ENCODE measurements around the gene HSD11B1L.
"Not testable (repeated sequence)": the region's sequence is repeated elsewhere in the genome, so short reads cannot be mapped to it uniquely, and the experiment has no call there.

Gene HSD11B1L

DNA sequence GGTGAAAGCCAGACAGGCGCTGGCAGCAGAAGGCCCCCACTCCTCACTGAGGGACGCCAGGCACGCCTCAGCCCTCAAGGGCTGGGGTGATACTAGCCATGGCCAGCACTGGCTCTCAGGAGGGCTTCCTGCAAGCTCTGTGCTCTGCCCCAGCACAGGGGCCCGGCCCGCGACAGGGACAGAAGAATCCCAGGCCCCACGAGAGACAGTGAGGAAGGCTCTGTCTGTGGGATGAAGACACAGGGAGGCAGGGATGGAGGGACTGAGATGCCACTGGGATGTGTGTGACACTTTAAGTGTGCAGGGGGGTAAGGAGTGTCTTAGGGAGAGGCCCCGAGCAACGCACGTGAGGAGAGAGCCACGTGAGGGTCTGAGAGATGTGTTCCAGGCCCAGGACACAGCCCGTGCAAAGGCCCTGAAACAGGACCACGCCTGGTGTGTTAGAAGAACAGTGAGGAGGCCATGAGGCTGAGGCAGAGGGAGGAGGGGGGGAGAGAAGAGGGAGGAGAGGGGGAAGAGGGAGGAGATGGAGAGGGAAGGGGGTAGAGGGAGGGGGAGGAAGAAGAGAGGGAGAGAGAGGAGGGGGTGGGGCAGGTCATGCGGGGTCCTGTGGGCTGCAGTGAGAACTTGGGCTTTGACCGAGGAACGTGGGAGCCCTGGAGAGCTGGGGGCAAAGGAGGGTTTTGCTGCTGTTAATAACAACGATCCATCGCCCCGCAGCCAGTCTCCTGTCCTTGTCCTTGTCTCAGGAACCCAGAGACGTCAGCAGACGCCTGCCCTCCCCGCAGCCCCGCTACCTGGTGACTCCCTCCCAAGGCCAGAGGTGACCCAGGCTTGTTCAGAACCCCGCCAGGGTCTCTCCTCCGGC lies 16.4 kb downstream of the HSD11B1L start:
- Histone ChIP-seq H3K36me3 (ENCODE audit: insufficient read depth, insufficient read length, low read length) (peaks cover 86% of the 10 kb centered on the region), H3K9me3 (ENCODE audit: insufficient read depth, low read length) (peaks cover 12% of the 10 kb centered on the region; the same call in 1 of the 2 replicates), H3K27me3 (ENCODE audit: insufficient read depth, insufficient read length) (no peaks in the 10 kb centered on the region), H3K4me1 (ENCODE audit: insufficient read depth, insufficient read length) (peaks cover 19% of the 10 kb centered on the region), H3K4me3 (ENCODE audit: insufficient read length, low read depth) (no peak overlapping the region), H3K9ac (ENCODE audit: insufficient read length, low read depth) (peak overlapping the region; percentile 17)
- no peak for TF ChIP-seq YY1 (IDR thresholded peaks at IDR 0.05; ENCODE audit: insufficient read depth, insufficient read length)
- no peak for TF ChIP-seq SUZ12 (IDR thresholded peaks at IDR 0.05; ENCODE audit: extremely low read depth, insufficient read depth, insufficient read length)
- DNase-seq (ENCODE audit: low read depth, low spot score), result no peak

GRCh38 chr19:5697890-5698634 lies 17.2 kb downstream of the HSD11B1L start:
- no peak overlapping the region for H3K4me3 ChIP-seq (ENCODE audit: insufficient read length, low read depth)
- TF ChIP-seq SUZ12 (IDR thresholded peaks at IDR 0.05; ENCODE audit: extremely low read depth, insufficient read depth, insufficient read length), result no peak
- no peak for TF ChIP-seq YY1 (IDR thresholded peaks at IDR 0.05; ENCODE audit: insufficient read depth, insufficient read length)
- no peak for TF ChIP-seq ZNF274 (IDR thresholded peaks at IDR 0.05; ENCODE audit: low read depth, low read length)
- peaks cover 14% of the 10 kb centered on the region for H3K4me1 ChIP-seq (ENCODE audit: insufficient read depth, insufficient read length)
- H3K9me3 ChIP-seq (ENCODE audit: insufficient read depth, low read length), result peaks cover 13% of the 10 kb centered on the region; the same call in 1 of the 2 replicates
- H3K36me3 ChIP-seq (ENCODE audit: insufficient read depth, insufficient read length, low read length), result peaks cover 79% of the 10 kb centered on the region
- no peak overlapping the region for H3K9ac ChIP-seq (ENCODE audit: insufficient read length, low read depth)
- H3K27me3 ChIP-seq (ENCODE audit: insufficient read depth, insufficient read length), result no peaks in the 10 kb centered on the region
- no peak for DNase-seq (ENCODE audit: low read depth, low spot score)

DNA sequence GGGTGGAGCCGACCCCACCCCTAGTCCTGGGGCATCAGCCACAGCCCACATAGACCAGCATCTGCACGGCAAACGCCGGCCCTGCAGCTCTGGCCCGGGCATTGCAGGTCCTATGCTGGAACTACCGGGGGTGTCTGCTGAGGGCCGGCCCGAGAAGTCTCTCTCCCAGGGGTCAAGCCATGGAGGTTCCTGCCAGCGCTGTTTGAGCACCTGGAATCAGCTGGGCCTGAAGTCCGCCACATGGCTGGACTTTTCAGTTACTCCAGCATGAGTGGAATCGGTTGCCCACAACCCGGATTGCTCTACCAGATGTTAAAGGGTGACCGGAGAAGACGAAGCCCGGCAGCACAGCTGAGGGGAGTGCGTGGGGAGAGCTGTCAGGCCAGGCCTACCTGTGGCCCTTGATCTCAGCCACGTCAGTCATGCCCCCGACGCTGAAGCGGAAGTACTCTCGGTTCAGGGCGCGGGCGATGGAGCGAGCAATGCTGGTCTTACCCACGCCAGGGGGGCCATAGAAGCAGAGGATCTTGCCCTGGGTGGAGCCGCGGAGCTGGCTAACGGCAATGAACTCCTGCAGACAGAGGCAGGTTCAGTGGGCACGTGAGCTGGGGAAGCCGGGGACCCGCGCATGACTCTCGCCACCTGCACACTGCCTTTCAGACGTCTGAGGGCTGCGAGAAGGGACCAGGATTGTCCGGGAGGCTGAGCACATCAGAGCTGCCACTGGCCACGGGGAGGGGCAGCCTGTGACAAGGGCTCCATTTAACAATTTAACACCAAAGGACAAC lies 18.0 kb downstream of the HSD11B1L start:
- H3K9me3 ChIP-seq (ENCODE audit: insufficient read depth, low read length), result peaks cover 21% of the 10 kb centered on the region; the same call in 1 of the 2 replicates
- no peaks in the 10 kb centered on the region for H3K27me3 ChIP-seq (ENCODE audit: insufficient read depth, insufficient read length)
- H3K9ac ChIP-seq (ENCODE audit: insufficient read length, low read depth), result no peak overlapping the region
- no peak overlapping the region for H3K4me3 ChIP-seq (ENCODE audit: insufficient read length, low read depth)
- no peak for DNase-seq (ENCODE audit: low read depth, low spot score)
- peaks cover 7% of the 10 kb centered on the region for H3K4me1 ChIP-seq (ENCODE audit: insufficient read depth, insufficient read length)
- no peak for TF ChIP-seq ZNF274 (IDR thresholded peaks at IDR 0.05; ENCODE audit: low read depth, low read length)
- no peak for TF ChIP-seq YY1 (IDR thresholded peaks at IDR 0.05; ENCODE audit: insufficient read depth, insufficient read length)
- no peak for TF ChIP-seq SUZ12 (IDR thresholded peaks at IDR 0.05; ENCODE audit: extremely low read depth, insufficient read depth, insufficient read length)
- peaks cover 79% of the 10 kb centered on the region for H3K36me3 ChIP-seq (ENCODE audit: insufficient read depth, insufficient read length, low read length)

GRCh38 chr19:5700455-5701092 lies 19.7 kb downstream of the HSD11B1L start:
- no peak overlapping the region for H3K9ac ChIP-seq (ENCODE audit: insufficient read length, low read depth)
- DNase-seq (ENCODE audit: low read depth, low spot score), result no peak
- H3K4me3 ChIP-seq (ENCODE audit: insufficient read length, low read depth), result no peak overlapping the region
- H3K36me3 ChIP-seq (ENCODE audit: insufficient read depth, insufficient read length, low read length), result peaks cover 79% of the 10 kb centered on the region
- H3K4me1 ChIP-seq (ENCODE audit: insufficient read depth, insufficient read length), result peaks cover 5% of the 10 kb centered on the region
- TF ChIP-seq ZNF274 (IDR thresholded peaks at IDR 0.05; ENCODE audit: low read depth, low read length), result no peak
- TF ChIP-seq SUZ12 (IDR thresholded peaks at IDR 0.05; ENCODE audit: extremely low read depth, insufficient read depth, insufficient read length), result no peak
- TF ChIP-seq YY1 (IDR thresholded peaks at IDR 0.05; ENCODE audit: insufficient read depth, insufficient read length), result no peak
- H3K9me3 ChIP-seq (ENCODE audit: insufficient read depth, low read length), result peaks cover 24% of the 10 kb centered on the region; the same call in 1 of the 2 replicates
- no peaks in the 10 kb centered on the region for H3K27me3 ChIP-seq (ENCODE audit: insufficient read depth, insufficient read length)

- not testable (repeated sequence) for H3K4me1 ChIP-seq (ENCODE audit: insufficient read depth, insufficient read length)
- peaks cover 78% of the 10 kb centered on the region for H3K36me3 ChIP-seq (ENCODE audit: insufficient read depth, insufficient read length, low read length)
Observed at GRCh38 chr19:5702053-5702410, 21.2 kb downstream of the HSD11B1L start.

DNA sequence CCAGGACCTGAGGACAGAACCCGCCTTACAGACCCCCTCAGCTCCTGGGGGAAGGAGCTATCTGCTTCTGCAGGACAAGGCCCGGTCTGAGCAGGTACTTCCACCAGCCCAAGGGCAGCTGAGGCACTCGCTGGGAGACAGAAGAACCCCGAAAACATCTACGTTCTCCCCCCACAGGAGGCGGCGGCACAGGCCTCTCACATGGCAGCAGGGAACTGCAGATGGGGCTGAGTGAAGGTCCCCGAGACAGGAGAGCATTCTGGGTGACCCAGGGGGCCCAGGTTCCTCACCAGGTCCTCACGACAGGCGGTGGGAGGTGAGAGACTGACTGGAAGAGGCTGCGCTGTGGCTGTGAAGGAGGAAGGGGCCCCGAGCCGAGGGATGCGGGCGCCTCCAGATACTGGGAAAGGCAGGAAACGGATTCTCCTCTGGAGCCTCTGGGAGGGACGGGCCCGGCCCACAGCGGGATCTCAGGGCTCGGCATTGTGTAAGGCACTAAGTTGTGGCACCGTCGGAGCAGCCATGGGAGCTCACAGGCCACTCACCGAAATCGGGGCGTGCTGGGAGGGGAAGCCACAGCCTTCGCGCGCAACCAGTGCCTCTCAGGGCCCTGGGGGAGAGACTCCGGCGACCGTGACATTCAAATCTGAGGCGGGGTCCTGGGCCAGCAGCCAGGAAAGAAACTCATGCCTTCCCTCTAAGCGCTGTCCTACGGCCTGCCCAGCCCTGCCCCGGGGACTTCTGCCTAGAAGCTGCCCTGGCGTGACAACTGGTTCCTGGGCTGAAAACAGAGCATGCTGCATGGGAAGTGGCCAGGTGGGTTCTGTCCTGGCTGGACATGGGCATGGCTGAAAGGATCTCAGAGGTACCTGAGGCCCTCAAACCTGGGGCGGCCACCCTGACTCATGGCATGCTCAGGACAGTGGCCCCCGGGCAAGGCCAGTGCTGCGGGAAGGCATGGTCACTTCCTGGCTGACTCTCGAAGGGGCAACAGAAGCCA lies 23.3 kb downstream of the HSD11B1L start:
- no peak for TF ChIP-seq ZNF274 (IDR thresholded peaks at IDR 0.05; ENCODE audit: low read depth, low read length)
- TF ChIP-seq SUZ12 (IDR thresholded peaks at IDR 0.05; ENCODE audit: extremely low read depth, insufficient read depth, insufficient read length), result no peak
- TF ChIP-seq YY1 (IDR thresholded peaks at IDR 0.05; ENCODE audit: insufficient read depth, insufficient read length), result no peak
- H3K4me3 ChIP-seq (ENCODE audit: insufficient read length, low read depth), result no peak overlapping the region
- no peaks in the 10 kb centered on the region for H3K27me3 ChIP-seq (ENCODE audit: insufficient read depth, insufficient read length)
- peaks cover 24% of the 10 kb centered on the region; the same call in 1 of the 2 replicates for H3K9me3 ChIP-seq (ENCODE audit: insufficient read depth, low read length)
- H3K9ac ChIP-seq (ENCODE audit: insufficient read length, low read depth), result no peak overlapping the region
- no peak for DNase-seq (ENCODE audit: low read depth, low spot score)
- peaks cover 81% of the 10 kb centered on the region for H3K36me3 ChIP-seq (ENCODE audit: insufficient read depth, insufficient read length, low read length)
- H3K4me1 ChIP-seq (ENCODE audit: insufficient read depth, insufficient read length), result no peaks in the 10 kb centered on the region

More at GRCh38 chr19:5702053-5702410, 21.2 kb downstream of the HSD11B1L start:
- H3K27me3 ChIP-seq (ENCODE audit: insufficient read depth, insufficient read length); H3K4me3 ChIP-seq (ENCODE audit: insufficient read length, low read depth); DNase-seq (ENCODE audit: low read depth, low spot score); H3K9ac ChIP-seq (ENCODE audit: insufficient read length, low read depth): not testable (repeated sequence)
- H3K9me3 ChIP-seq (ENCODE audit: insufficient read depth, low read length), result peaks cover 24% of the 10 kb centered on the region; the same call in 1 of the 2 replicates

Measured in NT2/D1 (cell line).